A673 (cell line): ENCODE data around the gene RBM45. TPM values are rescaled to one million over a fixed set of nuclear protein-coding genes. Genes with fewer than 3 reads are reported as not detected.
A peak's percentile ranks its signal among the peaks of the same experiment; 100 is the strongest.

Source experiments
- BruUV-seq: library from RNA; stranded (reverse); fragments of 400-500 nt; replicated peaks from 2 replicates; lab custom pipeline; 2021; lab: Mats Ljungman, UMichigan
- CTCF ChIA-PET: fragments of 300-600 bp; sonication (Branson Sonifier 250); formaldehyde crosslinking; loops from one replicate; lab custom pipeline; 2022; ENCODE audit warnings: antibody characterized with exemption; lab: Charles Lee
- POLR2A ChIA-PET: fragments of 300-600 bp; sonication (Branson Sonifier 250); formaldehyde crosslinking; loops from one replicate; lab custom pipeline; 2022; ENCODE audit warnings: antibody characterized with exemption; ENCODE audit not compliant: low non-redundant PET; lab: Charles Lee
- DNase-seq: peaks from one replicate; pipeline ENCODE4 v3.0.0-alpha.2; 2015; ENCODE audit warnings: low spot score
- H3K27ac ChIP-seq: fragments of 200-600 bp; sonication (generic); 2 replicates; pipeline ENCODE4 v1.5.1; 2016; ENCODE audit warnings: mixed run types, low read depth, mild to moderate bottlenecking, mixed read lengths, antibody characterized with exemption, low read length; ENCODE audit not compliant: poor library complexity, severe bottlenecking
- H3K27me3 ChIP-seq: fragments of 200-600 bp; sonication (generic); replicated peaks from 2 replicates; pipeline ENCODE4 v1.6.1; 2017; ENCODE audit warnings: mixed run types, low read depth, mild to moderate bottlenecking, mixed read lengths, antibody characterized with exemption, low read length; ENCODE audit not compliant: insufficient read depth, poor library complexity
- H3K36me3 ChIP-seq: fragments of 200-600 bp; sonication (generic); 2 replicates; pipeline ENCODE4 v1.6.1; 2016; ENCODE audit warnings: mixed run types, mild to moderate bottlenecking, mixed read lengths, antibody characterized with exemption, low read length; ENCODE audit not compliant: insufficient read depth, poor library complexity, severe bottlenecking
- H3K4me1 ChIP-seq: fragments of 200-600 bp; sonication (generic); 2 replicates; pipeline ENCODE4 v1.6.1; 2017; ENCODE audit warnings: mixed run types, mild to moderate bottlenecking, mixed read lengths, antibody characterized with exemption, low read length; ENCODE audit not compliant: insufficient read depth, poor library complexity, severe bottlenecking
- H3K4me3 ChIP-seq: fragments of 200-600 bp; sonication (generic); 2 replicates; pipeline ENCODE4 v1.5.1; 2016; ENCODE audit warnings: low read depth, mixed run types, mild to moderate bottlenecking, mixed read lengths, low read length; ENCODE audit not compliant: poor library complexity, severe bottlenecking
- H3K9me3 ChIP-seq: fragments of 200-600 bp; sonication (generic); 2 replicates; pipeline ENCODE4 v1.6.1; 2016; ENCODE audit warnings: mixed run types, low read depth, mild to moderate bottlenecking, mixed read lengths, antibody characterized with exemption, low read length; ENCODE audit not compliant: poor library complexity, severe bottlenecking
- CTCF ChIP-seq: fragments of 300-800, 200-600 bp; sonication (generic); conservative IDR thresholded peaks from 2 replicates; pipeline ENCODE4 v1.5.1; 2017; ENCODE audit warnings: low read depth, mild to moderate bottlenecking, antibody characterized with exemption, low read length, moderate library complexity, mixed read lengths
- EZH2 ChIP-seq: fragments of 200-600 bp; sonication (generic); IDR thresholded peaks from 2 replicates; pipeline ENCODE4 v1.6.1; 2017; ENCODE audit warnings: borderline replicate concordance, low read depth, mild to moderate bottlenecking, mixed read lengths, antibody characterized with exemption, low read length; ENCODE audit not compliant: poor library complexity, severe bottlenecking
- intact Hi-C: fragments of 100-400 bp; cut with micrococcal nuclease; formaldehyde crosslinking; loops from one replicate; pipeline ENCODE4 v1.10.0; 2022; ENCODE audit not compliant: unreplicated experiment
- total RNA-seq: library from RNA; stranded (reverse); gene quantifications from 2 replicates; pipeline ENCODE4 v1.2.3, GENCODE V29; 2021

RBM45 gene
- total RNA-seq, 1 experiment from 2014 or later, result 18.7 TPM

GRCh38 chr2:178072000-178072382, 40.2 kb upstream of the RBM45 start:
- POLR2A ChIA-PET, result no interaction called here
- CTCF ChIA-PET, result interaction anchor here (0.6 kb wide), 1 partner anchor 32 kb away, joined by 3 read pairs; no protein-coding TSS in a partner anchor

GRCh38 chr2:178072383-178073301, 39.6 kb upstream of the RBM45 start, which contains the start of gene PDE11A:
TSS of gene PDE11A (minus strand) at chr2:178072777. CDS start at chr2:178072437, 340 bp downstream.
- no peaks in the 10 kb centered on the region for H3K36me3 ChIP-seq
- ChIA-PET POLR2A (no interaction called here), CTCF (interaction anchor here (0.6 kb wide), 1 partner anchor 33 kb away, joined by 3 read pairs; no protein-coding TSS in a partner anchor)
- DNase-seq, result peak; percentile 75
- intact Hi-C loops, result no loop called here
- TF ChIP-seq CTCF (no peak), EZH2 (no peak)
- H3K27me3 ChIP-seq, result peaks cover 37% of the 10 kb centered on the region
- peaks cover 5% of the 10 kb centered on the region for H3K4me1 ChIP-seq
- BruUV-seq, result no TSS peak
- no peak within 1 kb of the TSS for H3K27ac ChIP-seq
- H3K9me3 ChIP-seq, result no peaks in the 10 kb centered on the region
- H3K4me3 ChIP-seq, result peak within 1 kb of the TSS; percentile 41

More at GRCh38 chr2:178072000-178072382, 40.2 kb upstream of the RBM45 start:
- Histone ChIP-seq H3K4me3 (peak overlapping the region; percentile 41), H3K27ac (no peak overlapping the region), H3K9me3 (no peaks in the 10 kb centered on the region), H3K27me3 (peaks cover 37% of the 10 kb centered on the region), H3K4me1 (peaks cover 5% of the 10 kb centered on the region), H3K36me3 (no peaks in the 10 kb centered on the region)
- intact Hi-C loops, result no loop called here
- BruUV-seq, result no TSS peak
- no peak for DNase-seq
- TF ChIP-seq EZH2 (no peak), CTCF (no peak)

GRCh38 chr2:178074123-178075005, 37.9 kb upstream of the RBM45 start:
- DNase-seq, result no peak
- H3K4me1 ChIP-seq, result peaks cover 5% of the 10 kb centered on the region
- H3K36me3 ChIP-seq, result no peaks in the 10 kb centered on the region
- intact Hi-C loops, result no loop called here
- ChIA-PET CTCF (no interaction called here), POLR2A (no interaction called here)
- H3K4me3 ChIP-seq, result no peak overlapping the region
- H3K9me3 ChIP-seq, result no peaks in the 10 kb centered on the region
- TF ChIP-seq CTCF, result no peak
- no peak for TF ChIP-seq EZH2
- no TSS peak for BruUV-seq
- H3K27ac ChIP-seq, result no peak overlapping the region
- H3K27me3 ChIP-seq, result peaks cover 29% of the 10 kb centered on the region
